CD1c-positive myeloid dendritic cell (primary cell): ENCODE data around the gene NFIB.

ENCODE experiments used
- DNase-seq: peaks from one replicate; pipeline ENCODE4 v3.0.0-alpha.2; 2016; ENCODE audit errors: extremely low spot score

The NFIB gene

GRCh38 chr9:14278291-14278721, 35.6 kb downstream of the NFIB start:
- DNase-seq, result no peak

GRCh38 chr9:14277761-14278160, 36.2 kb downstream of the NFIB start:
- DNase-seq, result no peak

- DNase-seq, result no peak
Observed at GRCh38 chr9:14277244-14277643, 36.7 kb downstream of the NFIB start.

- DNase-seq, result no peak
Observed at GRCh38 chr9:14275331-14275730, 38.6 kb downstream of the NFIB start.

- DNase-seq, result no peak
Observed at GRCh38 chr9:14273696-14274121, 40.2 kb downstream of the NFIB start.

- no peak for DNase-seq
Observed at GRCh38 chr9:14272927-14273528, 40.9 kb downstream of the NFIB start.

- no peak for DNase-seq
Observed at GRCh38 chr9:14271093-14271673, 42.8 kb downstream of the NFIB start.

- DNase-seq, result no peak
Observed at GRCh38 chr9:14270358-14271092, 43.4 kb downstream of the NFIB start.

- no peak for DNase-seq
Observed at GRCh38 chr9:14269916-14270315, 44.0 kb downstream of the NFIB start.

- DNase-seq, result no peak
Observed at GRCh38 chr9:14263707-14264483, 50.0 kb downstream of the NFIB start.

- DNase-seq, result no peak
Observed at GRCh38 chr9:14262827-14263226, 51.1 kb downstream of the NFIB start.

GRCh38 chr9:14261616-14262015, 52.3 kb downstream of the NFIB start:
- DNase-seq, result no peak

- DNase-seq, result no peak
Observed at GRCh38 chr9:14260101-14260500, 53.8 kb downstream of the NFIB start.

- DNase-seq, result no peak
Observed at GRCh38 chr9:14258660-14259239, 55.2 kb downstream of the NFIB start.

- no peak for DNase-seq
Observed at GRCh38 chr9:14258156-14258555, 55.8 kb downstream of the NFIB start.

- no peak for DNase-seq
Observed at GRCh38 chr9:14256588-14256987, 57.4 kb downstream of the NFIB start.

- no peak for DNase-seq
Observed at GRCh38 chr9:14251154-14252071, 62.5 kb downstream of the NFIB start.

GRCh38 chr9:14250794-14251153, 63.2 kb downstream of the NFIB start:
- DNase-seq, result no peak

GRCh38 chr9:14249527-14249926, 64.4 kb downstream of the NFIB start:
- no peak for DNase-seq

GRCh38 chr9:14248149-14248548, 65.8 kb downstream of the NFIB start:
- no peak for DNase-seq

GRCh38 chr9:14247577-14247976, 66.4 kb downstream of the NFIB start:
- no peak for DNase-seq
